GM12873 (cell line): ENCODE results near the gene ATAD5.

Experiments
- TF ChIP-seq, protein P1 (sequence below): IDR thresholded peaks from 2 replicates; pipeline ENCODE4 v1.5.1; 2012; ENCODE audit warnings: low read depth, mild to moderate bottlenecking, moderate library complexity, low read length, control low read depth; ENCODE audit not compliant: insufficient read depth; ENCODE audit errors: missing control alignments

ATAD5 gene

DNA sequence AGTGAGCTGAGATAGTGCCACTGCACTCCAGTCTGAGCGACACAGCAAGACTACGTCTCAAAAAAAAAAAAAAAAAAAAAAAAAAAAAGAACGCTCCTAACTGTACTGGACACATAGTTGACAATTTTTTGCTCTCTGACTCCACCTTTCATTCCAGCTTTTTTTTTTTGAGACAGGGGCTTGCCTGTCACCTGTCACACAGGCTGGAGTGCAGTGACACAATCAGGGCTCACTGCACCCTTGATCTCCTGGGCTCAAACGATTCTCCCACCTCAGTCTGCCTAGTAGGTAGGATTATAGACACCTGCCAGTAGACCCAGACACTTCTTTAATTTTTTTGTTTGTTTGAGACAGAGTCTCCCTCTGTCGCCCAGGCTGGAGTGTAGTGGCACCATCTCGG lies 4.7 kb upstream of the ATAD5 start:
- TF ChIP-seq, protein P1, sequence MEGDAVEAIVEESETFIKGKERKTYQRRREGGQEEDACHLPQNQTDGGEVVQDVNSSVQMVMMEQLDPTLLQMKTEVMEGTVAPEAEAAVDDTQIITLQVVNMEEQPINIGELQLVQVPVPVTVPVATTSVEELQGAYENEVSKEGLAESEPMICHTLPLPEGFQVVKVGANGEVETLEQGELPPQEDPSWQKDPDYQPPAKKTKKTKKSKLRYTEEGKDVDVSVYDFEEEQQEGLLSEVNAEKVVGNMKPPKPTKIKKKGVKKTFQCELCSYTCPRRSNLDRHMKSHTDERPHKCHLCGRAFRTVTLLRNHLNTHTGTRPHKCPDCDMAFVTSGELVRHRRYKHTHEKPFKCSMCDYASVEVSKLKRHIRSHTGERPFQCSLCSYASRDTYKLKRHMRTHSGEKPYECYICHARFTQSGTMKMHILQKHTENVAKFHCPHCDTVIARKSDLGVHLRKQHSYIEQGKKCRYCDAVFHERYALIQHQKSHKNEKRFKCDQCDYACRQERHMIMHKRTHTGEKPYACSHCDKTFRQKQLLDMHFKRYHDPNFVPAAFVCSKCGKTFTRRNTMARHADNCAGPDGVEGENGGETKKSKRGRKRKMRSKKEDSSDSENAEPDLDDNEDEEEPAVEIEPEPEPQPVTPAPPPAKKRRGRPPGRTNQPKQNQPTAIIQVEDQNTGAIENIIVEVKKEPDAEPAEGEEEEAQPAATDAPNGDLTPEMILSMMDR, result no peak

- TF ChIP-seq, protein P1, result no peak
Measured at GRCh38 chr17:30829022-30829421, 2.7 kb upstream of the ATAD5 start.

DNA sequence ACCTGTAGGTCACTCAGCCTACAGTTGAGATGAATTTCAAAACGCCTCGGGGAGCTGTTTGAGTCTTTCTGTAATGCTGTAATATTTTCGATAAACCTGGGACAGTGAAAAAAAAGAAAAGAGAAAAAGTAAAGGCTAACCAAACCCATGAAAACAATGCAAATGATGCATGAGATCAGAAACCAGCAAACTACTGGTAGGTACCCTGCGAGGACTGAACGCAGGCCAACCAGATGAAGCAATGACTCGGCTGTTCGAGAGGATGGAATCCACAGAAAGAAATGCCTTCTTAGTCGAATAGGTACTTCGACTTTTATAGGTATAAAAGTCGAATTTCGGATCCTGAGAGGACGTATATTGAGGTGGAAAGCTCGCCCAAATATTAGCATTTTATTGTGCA lies 509 bp upstream of the ATAD5 start:
- TF ChIP-seq, protein P1, result no peak

DNA sequence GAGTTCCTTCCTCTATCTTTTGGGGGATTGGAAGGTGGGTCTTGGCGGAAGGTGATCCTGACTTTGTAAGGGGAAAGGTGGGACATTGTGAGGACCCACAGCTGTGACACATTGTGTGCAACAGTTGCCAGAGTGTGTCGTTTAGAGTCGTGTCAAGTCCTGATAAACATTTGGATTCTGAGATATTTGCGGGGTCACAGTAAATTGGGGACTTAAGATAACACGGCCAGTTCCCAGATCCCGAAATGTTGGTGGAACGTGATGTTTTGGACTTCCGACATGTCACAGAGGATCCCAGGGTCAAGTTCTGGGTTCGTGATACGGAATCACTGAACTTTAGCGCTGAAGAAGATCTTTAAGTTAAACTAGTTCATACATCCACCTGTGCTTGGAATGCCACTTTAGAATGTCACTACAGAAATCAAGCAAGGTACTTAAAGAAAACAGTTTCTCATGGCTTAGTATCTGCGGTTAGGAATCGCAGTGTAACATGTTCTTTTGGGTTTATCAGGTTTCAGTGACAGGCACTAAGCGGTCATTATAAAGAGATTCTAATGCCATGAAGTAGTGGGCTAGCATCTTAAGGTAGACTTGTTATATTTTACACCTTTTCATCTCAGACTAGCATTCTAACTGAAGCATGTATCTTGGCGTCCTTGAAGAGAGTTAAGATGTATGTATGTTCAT lies 815 bp downstream of the ATAD5 start:
- TF ChIP-seq, protein P1, result no peak

GRCh38 chr17:30838202-30838807 lies 6.5 kb downstream of the ATAD5 start:
- TF ChIP-seq, protein P1, result no peak

DNA sequence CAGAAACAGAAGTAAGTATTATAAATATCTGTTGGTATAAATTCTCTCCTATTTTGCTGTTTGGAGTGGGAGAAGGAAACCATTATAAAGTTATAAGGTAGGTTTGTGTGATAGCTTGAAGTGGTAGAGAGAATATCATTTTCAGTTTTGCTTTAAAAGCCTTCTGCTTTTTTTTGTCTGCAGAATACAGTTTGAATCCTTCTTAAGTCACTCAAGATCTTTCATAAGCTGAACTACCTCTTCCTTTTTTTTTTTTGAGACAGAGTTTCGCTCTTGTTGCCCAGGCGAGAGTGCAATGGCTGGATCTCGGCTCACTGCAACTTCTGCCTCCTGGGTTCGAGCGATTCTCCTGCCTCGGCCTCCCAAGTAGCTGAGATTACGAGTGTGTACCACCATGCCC lies 9.0 kb downstream of the ATAD5 start:
- TF ChIP-seq, protein P1, result no peak

- TF ChIP-seq, protein P1, result no peak
Measured at GRCh38 chr17:30848021-30848420, 16.3 kb downstream of the ATAD5 start.
